ENCODE measurements around the gene PKP1. TPM values are rescaled to one million over a fixed set of nuclear protein-coding genes. Genes with fewer than 3 reads are reported as not detected.

The PKP1 gene
- total RNA-seq, 1 experiment from 2014 or later, result not detected

DNA sequence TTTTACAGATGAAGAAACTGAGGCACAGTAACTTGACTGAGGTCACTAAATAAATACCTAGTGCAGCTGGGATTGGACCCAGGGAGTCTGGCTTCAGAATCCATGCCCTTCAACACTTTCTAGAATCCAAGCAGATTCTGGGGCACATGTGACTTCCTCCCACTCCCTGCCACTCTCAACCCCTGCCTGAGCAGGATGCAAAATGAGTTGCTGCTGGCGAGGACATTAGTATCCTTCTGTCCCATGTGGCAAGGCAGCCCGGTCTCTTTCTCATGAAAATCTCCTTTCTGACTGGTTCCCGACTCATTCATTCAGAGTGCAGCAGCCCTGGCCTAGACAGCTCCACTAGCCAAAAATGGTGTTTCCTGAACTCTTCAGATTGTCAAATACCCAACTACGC is 65.8 kb downstream of the PKP1 start:
- no peak overlapping the region for H3K4me3 Mint-ChIP-seq (ENCODE audit: unreplicated experiment)
- no peak for TF ChIP-seq CTCF (IDR thresholded peaks at IDR 0.05; ENCODE audit: insufficient read depth in 1 of 2, low read depth in 1 of 2, low read length in 1 of 2, severe bottlenecking in 1 of 2, unreplicated experiment in 1 of 2)
- BruUV-seq (replicated peaks), result no TSS peak
- ChIA-PET CTCF (interaction anchor here (0.6 to 1.5 kb wide), 4 partner anchors 13 to 95 kb away, joined by 3 to 13 read pairs (median 3); no protein-coding TSS in a partner anchor), POLR2A (no interaction called here)
- no peaks in the 10 kb centered on the region for H3K9me3 ChIP-seq
- H3K9me3 Mint-ChIP-seq (ENCODE audit: unreplicated experiment), result no peaks in the 10 kb centered on the region
- H3K4me1 ChIP-seq, result no peaks in the 10 kb centered on the region
- no peaks in the 10 kb centered on the region for H3K4me1 Mint-ChIP-seq (ENCODE audit: low read depth, unreplicated experiment)
- no peak overlapping the region for H3K27ac Mint-ChIP-seq (ENCODE audit: unreplicated experiment)
- no peaks in the 10 kb centered on the region; the same call in 1 of the 2 replicates for H3K27me3 ChIP-seq (replicated peaks; ENCODE audit: control insufficient read depth, insufficient read depth, low read length)
- H3K36me3 Mint-ChIP-seq (ENCODE audit: insufficient read depth, unreplicated experiment), result no peaks in the 10 kb centered on the region
- peaks cover 16% of the 10 kb centered on the region for H3K27me3 Mint-ChIP-seq (ENCODE audit: insufficient read depth, unreplicated experiment)
- no peaks in the 10 kb centered on the region for H3K36me3 ChIP-seq (ENCODE audit: control insufficient read depth, insufficient read depth, low read length)
- intact Hi-C loops (cut with micrococcal nuclease; ENCODE audit: unreplicated experiment), result loop anchor here (5.0 kb wide), 1 partner anchor 58 kb away; no protein-coding TSS in a partner anchor
- no peak for DNase-seq
- H3K4me3 ChIP-seq (ENCODE audit: low read depth, low read length), result no peak overlapping the region

GRCh38 chr1:201350361-201350725 is 67.0 kb downstream of the PKP1 start:
- ChIA-PET CTCF (interaction anchor here (0.7 to 0.9 kb wide), 3 partner anchors 10 to 144 kb away, joined by 3 to 5 read pairs (median 3); no protein-coding TSS in a partner anchor), POLR2A (no interaction called here)

DNA sequence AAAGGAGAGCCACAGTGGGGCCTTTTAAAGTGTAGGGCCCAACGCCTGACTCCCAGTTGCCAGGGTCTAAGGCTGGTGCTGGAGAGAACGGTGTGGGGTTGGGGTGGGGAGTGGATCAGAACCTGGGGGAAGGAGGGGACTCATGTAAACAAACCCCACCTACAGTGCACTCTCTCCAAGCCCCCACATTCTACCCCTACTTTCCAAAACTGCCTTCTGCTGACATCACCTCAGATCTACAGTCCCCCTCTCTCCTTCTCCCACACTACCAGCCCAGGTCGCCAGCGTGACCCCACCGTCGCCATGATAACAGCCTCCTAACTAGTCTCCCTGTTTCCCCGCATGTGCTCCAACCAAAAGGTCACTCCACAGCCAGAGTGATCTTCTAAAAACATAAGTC is 67.6 kb downstream of the PKP1 start:
- H3K4me3 Mint-ChIP-seq (ENCODE audit: unreplicated experiment), result no peak overlapping the region
- ChIA-PET POLR2A (no interaction called here), CTCF (no interaction called here)
- Histone ChIP-seq H3K36me3 (ENCODE audit: control insufficient read depth, insufficient read depth, low read length) (no peaks in the 10 kb centered on the region), H3K4me3 (ENCODE audit: low read depth, low read length) (no peak overlapping the region), H3K9me3 (no peaks in the 10 kb centered on the region), H3K4me1 (no peaks in the 10 kb centered on the region), H3K27me3 (replicated peaks; ENCODE audit: control insufficient read depth, insufficient read depth, low read length) (no peaks in the 10 kb centered on the region)
- no peaks in the 10 kb centered on the region for H3K36me3 Mint-ChIP-seq (ENCODE audit: insufficient read depth, unreplicated experiment)
- H3K9me3 Mint-ChIP-seq (ENCODE audit: unreplicated experiment), result no peaks in the 10 kb centered on the region
- no peaks in the 10 kb centered on the region for H3K4me1 Mint-ChIP-seq (ENCODE audit: low read depth, unreplicated experiment)
- H3K27ac Mint-ChIP-seq (ENCODE audit: unreplicated experiment), result no peak overlapping the region
- TF ChIP-seq CTCF (IDR thresholded peaks at IDR 0.05; ENCODE audit: insufficient read depth in 1 of 2, low read depth in 1 of 2, low read length in 1 of 2, severe bottlenecking in 1 of 2, unreplicated experiment in 1 of 2), result no peak
- BruUV-seq (replicated peaks), result no TSS peak
- intact Hi-C loops (cut with micrococcal nuclease; ENCODE audit: unreplicated experiment), result no loop called here
- DNase-seq, result no peak
- peaks cover 17% of the 10 kb centered on the region for H3K27me3 Mint-ChIP-seq (ENCODE audit: insufficient read depth, unreplicated experiment)

More at GRCh38 chr1:201350361-201350725, 67.0 kb downstream of the PKP1 start:
- DNase-seq, result no peak
- Histone ChIP-seq H3K36me3 (ENCODE audit: control insufficient read depth, insufficient read depth, low read length) (no peaks in the 10 kb centered on the region), H3K4me3 (ENCODE audit: low read depth, low read length) (no peak overlapping the region), H3K9me3 (no peaks in the 10 kb centered on the region), H3K4me1 (no peaks in the 10 kb centered on the region), H3K27me3 (replicated peaks; ENCODE audit: control insufficient read depth, insufficient read depth, low read length) (no peaks in the 10 kb centered on the region)
- Mint-ChIP-seq H3K4me1 (ENCODE audit: low read depth, unreplicated experiment) (no peaks in the 10 kb centered on the region), H3K4me3 (ENCODE audit: unreplicated experiment) (no peak overlapping the region), H3K27me3 (ENCODE audit: insufficient read depth, unreplicated experiment) (peaks cover 13% of the 10 kb centered on the region), H3K36me3 (ENCODE audit: insufficient read depth, unreplicated experiment) (no peaks in the 10 kb centered on the region), H3K9me3 (ENCODE audit: unreplicated experiment) (no peaks in the 10 kb centered on the region), H3K27ac (ENCODE audit: unreplicated experiment) (no peak overlapping the region)
- intact Hi-C loops (cut with micrococcal nuclease; ENCODE audit: unreplicated experiment), result no loop called here
- TF ChIP-seq CTCF (IDR thresholded peaks at IDR 0.05; ENCODE audit: insufficient read depth in 1 of 2, low read depth in 1 of 2, low read length in 1 of 2, severe bottlenecking in 1 of 2, unreplicated experiment in 1 of 2), result no peak
- no TSS peak for BruUV-seq (replicated peaks)
